Stimulated activated CD4-positive, alpha-beta T cell treated with anti-CD3 and anti-CD28 coated beads, TNF-alpha, amount 100 ng/mL, for 1 hour (primary cell): Measurements from ENCODE around the gene CAST.

Experiments
- DNase-seq, 3 donors: peaks; one replicate each; pipeline ENCODE4 v3.0.0-alpha.2; 2020; ENCODE audit warnings: low read depth in 3 of 3, low spot score in 1 of 3

CAST gene

GRCh38 chr5:96709152-96709821 is 47.1 kb downstream of the CAST start:
- DNase-seq: no peak

- DNase-seq: no peak
These were observed 50.0 kb downstream of the CAST start for GRCh38 chr5:96712100-96712746.

GRCh38 chr5:96714450-96714849 is 52.3 kb downstream of the CAST start:
- no peak for DNase-seq

GRCh38 chr5:96714951-96715451 is 52.8 kb downstream of the CAST start:
- no peak for DNase-seq

GRCh38 chr5:96716007-96716406 is 53.8 kb downstream of the CAST start:
- DNase-seq: no peak

GRCh38 chr5:96716716-96717115 is 54.5 kb downstream of the CAST start:
- no peak for DNase-seq

- DNase-seq: no peak
These were observed 55.7 kb downstream of the CAST start for GRCh38 chr5:96717874-96718273.

GRCh38 chr5:96718635-96719077 is 56.5 kb downstream of the CAST start:
- DNase-seq: no peak

- no peak for DNase-seq
These were observed 58.2 kb downstream of the CAST start for GRCh38 chr5:96720408-96720807.

- no peak for DNase-seq
These were observed 59.3 kb downstream of the CAST start for GRCh38 chr5:96721351-96721977.

- no peak for DNase-seq
These were observed 63.1 kb downstream of the CAST start for GRCh38 chr5:96725257-96725656.

- no peak for DNase-seq
These were observed 64.6 kb downstream of the CAST start for GRCh38 chr5:96726802-96727201.

- DNase-seq: no peak
These were observed 67.0 kb downstream of the CAST start for GRCh38 chr5:96729156-96729555.

- no peak for DNase-seq
These were observed 68.4 kb downstream of the CAST start for GRCh38 chr5:96730586-96730985.

GRCh38 chr5:96733771-96734500 is 71.8 kb downstream of the CAST start:
- no peak for DNase-seq

GRCh38 chr5:96734871-96735325 is 72.7 kb downstream of the CAST start:
- no peak for DNase-seq

- DNase-seq: no peak
These were observed 74.8 kb downstream of the CAST start for GRCh38 chr5:96736937-96737336.

GRCh38 chr5:96741106-96741505 is 78.9 kb downstream of the CAST start:
- no peak for DNase-seq

- no peak for DNase-seq
These were observed 79.7 kb downstream of the CAST start for GRCh38 chr5:96741891-96742309.

GRCh38 chr5:96742538-96742937 is 80.4 kb downstream of the CAST start:
- no peak for DNase-seq

- DNase-seq: no peak
These were observed 81.0 kb downstream of the CAST start for GRCh38 chr5:96743065-96743768.
